Inferior parietal cortex (tissue), 1 donor: Measurements from ENCODE around the gene SLC25A21.
"Not testable (repeated sequence)": the region's sequence is repeated elsewhere in the genome, so short reads cannot be mapped to it uniquely, and the experiment has no call there.

Source experiments
- DNase-seq: peaks from one replicate; pipeline ENCODE4 v3.0.0-alpha.2; 2016; ENCODE audit errors: extremely low spot score

SLC25A21 gene

GRCh38 chr14:36986407-36986806, 186.0 kb downstream of the SLC25A21 start:
- no peak for DNase-seq

- no peak for DNase-seq
These were observed 190.4 kb downstream of the SLC25A21 start for GRCh38 chr14:36981832-36982529.

GRCh38 chr14:36980413-36980812, 192.0 kb downstream of the SLC25A21 start:
- not testable (repeated sequence) for DNase-seq

GRCh38 chr14:36979863-36980262, 192.5 kb downstream of the SLC25A21 start:
- no peak for DNase-seq

DNA sequence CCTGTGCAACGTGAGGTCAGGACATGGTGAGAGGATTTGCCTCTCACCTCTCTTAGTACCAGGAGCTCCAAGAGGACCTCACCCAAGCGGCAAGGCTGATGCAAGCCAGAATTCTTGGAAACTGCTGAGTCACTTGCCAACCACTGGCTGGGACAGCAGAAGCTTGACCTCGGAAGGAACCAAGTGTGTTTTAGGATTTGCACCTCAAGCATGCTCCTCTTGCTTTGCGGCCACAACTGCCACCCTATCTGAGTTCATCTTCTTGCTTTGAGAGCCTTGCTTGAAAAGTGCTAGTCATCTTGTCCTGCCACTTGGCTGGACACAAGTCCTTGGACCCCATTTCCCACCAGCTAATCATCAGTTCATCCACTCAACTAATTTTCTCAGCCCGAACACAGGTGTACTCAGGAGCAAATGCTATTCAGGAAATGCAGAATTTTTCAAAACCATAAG, 195.8 kb downstream of the SLC25A21 start:
- peak; percentile 5 for DNase-seq

DNA sequence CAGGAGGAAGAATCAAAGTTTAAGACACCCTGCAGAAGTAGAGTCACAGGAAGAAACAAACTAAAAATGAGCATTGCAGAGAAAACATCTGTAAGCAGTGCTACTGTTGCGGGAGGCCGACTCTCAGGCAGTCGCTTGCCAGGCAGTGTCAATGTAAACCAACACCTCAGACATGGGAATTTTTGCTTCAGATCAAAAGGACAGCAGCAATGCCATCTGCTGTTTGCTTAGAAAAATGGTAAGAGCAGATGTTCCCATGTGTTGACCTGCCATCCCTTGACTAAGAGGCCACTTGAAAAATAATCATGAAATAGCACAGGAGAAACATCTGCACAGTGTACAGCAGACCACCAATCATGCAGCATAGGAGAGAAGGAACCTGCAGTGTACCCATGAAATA, 196.6 kb downstream of the SLC25A21 start:
- DNase-seq: no peak

- no peak for DNase-seq
These were observed 197.4 kb downstream of the SLC25A21 start for GRCh38 chr14:36974985-36975384.

GRCh38 chr14:36973806-36974442, 198.5 kb downstream of the SLC25A21 start:
- DNase-seq: no peak

DNA sequence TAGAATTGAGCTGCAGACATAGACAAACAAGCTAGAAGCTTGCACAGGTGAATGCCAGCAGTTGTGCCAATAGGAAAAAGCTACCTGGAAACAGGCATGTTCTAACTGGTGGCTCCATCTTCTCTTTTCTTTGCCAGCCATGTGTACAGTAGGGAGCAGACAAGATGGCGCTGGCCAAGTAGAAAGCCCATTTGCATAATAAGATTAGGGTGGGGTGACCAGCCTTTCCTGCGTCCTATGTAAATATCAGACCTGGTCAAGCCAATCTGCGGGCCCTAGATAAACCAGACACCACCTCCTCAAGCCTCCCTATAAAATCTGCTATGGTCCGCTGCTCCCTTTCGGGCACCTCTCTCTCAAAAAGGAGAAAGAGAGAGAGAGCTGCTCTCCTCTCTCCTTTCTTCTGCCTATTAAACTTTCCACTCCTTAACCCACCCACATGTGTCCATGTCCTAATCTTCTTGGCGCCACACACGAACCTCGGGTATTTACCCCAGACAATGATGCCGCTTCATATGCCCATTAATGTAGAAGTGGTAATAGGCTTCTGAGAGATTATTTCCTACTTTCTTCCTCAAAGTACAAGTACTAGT, 201.0 kb downstream of the SLC25A21 start:
- no peak for DNase-seq

DNA sequence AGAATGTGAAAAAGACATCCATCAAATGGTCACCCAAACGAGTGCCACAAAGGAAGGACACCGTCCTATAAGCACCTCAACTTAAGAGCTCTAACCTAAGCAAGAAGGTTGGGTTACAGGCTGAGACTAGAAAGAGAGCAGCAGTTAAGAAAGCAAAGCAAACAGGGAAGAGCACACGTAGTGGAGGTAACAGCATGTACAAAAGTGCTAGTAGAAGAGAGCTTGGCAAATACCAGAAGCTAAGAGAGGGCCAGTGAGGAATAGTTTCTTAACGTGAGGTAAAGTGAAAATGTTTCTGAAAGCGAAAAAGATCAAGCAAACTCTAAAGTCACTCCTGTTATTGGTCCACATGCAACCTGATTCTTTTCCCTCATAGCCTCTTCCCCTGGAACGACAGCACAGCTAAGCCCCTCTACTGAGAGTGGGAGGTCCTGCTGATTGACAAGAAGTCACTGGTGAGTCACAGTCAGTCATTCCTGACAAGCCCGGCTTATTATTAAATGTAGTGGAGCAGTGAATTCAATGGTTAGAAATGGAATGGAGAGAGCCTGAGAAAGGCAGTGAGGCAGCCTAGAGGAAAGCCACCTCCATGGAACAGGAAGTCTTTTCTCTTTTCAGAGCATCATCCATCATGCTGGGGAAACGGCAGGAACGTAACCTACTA, 204.4 kb downstream of the SLC25A21 start:
- DNase-seq: no peak

DNA sequence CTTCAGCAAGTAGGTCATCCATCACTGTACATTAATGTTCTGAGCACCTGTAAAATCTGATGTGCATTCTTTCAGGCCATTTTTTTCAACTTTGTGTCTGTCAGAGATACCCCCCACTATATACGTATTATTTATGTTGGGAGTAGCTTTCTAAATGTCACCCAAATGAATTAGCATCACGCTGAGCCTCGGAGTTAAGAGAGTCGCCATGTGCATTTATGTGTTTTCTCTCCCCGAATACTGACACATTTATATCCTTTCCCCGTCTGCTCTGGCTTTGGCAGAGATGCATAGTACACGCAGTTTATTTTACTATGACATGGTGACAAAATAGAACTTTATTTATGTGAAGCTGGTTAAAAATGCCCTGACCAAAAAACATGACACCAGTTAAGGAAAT, 216.4 kb downstream of the SLC25A21 start:
- DNase-seq: no peak

DNA sequence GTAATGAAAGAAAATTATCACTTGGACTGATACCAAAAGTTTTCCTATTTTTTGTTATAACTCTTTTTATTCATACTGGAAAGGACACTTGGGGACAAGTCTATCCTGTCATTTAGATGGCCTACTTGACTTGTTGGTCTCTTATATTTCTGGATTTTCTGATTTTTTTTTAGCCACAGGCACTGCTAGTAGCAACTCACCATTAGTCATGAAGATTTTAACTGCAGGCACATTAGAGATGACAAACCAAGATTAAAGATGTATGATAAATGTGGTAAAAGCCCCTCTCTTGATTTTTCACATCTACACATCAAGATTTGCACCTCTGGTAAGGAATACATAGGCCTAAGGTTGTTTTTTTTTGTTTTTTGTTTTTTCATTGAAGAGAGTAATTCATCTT, 217.0 kb downstream of the SLC25A21 start:
- no peak for DNase-seq

GRCh38 chr14:36952689-36953088, 219.7 kb downstream of the SLC25A21 start:
- no peak for DNase-seq

GRCh38 chr14:36951380-36951911, 221.0 kb downstream of the SLC25A21 start:
- DNase-seq: no peak

- no peak for DNase-seq
These were observed 221.6 kb downstream of the SLC25A21 start for GRCh38 chr14:36950812-36951211.

- no peak for DNase-seq
These were observed 223.0 kb downstream of the SLC25A21 start for GRCh38 chr14:36949371-36949770.

DNA sequence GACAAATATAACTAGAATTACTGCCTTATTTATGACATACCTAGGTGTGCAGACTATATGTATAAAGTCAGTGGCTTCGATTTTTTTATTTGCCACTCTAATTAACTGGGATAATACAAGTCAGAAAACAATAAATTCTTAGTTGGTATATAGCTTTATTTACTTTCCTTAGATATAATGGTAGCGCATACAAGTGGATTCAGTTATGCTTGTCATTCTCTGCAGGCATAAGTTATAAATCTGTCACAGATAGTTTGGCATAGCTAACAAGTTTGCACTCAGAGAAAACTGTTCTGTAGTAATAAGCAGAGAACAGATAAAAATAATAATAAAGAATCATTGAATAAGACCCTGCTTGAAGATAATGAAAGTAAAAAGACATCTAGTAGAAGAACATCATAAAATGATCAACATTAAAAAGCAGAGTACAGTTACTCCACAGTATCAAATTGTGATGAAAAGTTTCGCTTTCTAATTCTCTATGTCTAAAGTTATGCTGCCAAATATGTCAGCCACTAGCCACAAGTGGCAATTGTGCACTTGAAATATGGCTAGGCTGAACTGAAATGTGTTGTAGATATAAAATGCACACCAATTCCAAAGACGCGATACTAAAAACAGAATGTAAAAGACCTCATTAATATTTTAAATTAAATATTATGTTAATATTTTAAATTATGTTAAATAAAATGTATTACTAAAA, 224.1 kb downstream of the SLC25A21 start:
- DNase-seq: no peak

- no peak for DNase-seq
These were observed 225.0 kb downstream of the SLC25A21 start for GRCh38 chr14:36947362-36947761.

DNA sequence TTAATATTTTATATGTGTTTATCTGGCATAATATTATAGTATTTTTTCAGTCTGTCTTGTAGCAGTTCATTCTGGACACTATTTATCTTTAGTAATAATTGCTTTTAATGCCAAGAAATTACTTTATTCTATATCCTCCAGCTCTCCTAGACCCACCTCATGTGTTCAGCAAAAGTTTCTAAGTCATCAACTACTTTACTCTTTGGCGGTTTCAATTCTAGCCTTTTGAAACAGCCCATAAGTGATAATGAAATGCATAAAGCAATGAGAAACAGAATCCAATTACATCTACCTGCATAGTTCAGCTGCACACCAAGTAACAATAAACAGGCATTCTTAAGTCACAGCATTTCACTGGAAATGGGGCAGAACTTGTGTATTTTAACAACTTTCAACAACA, 225.5 kb downstream of the SLC25A21 start:
- no peak for DNase-seq

DNA sequence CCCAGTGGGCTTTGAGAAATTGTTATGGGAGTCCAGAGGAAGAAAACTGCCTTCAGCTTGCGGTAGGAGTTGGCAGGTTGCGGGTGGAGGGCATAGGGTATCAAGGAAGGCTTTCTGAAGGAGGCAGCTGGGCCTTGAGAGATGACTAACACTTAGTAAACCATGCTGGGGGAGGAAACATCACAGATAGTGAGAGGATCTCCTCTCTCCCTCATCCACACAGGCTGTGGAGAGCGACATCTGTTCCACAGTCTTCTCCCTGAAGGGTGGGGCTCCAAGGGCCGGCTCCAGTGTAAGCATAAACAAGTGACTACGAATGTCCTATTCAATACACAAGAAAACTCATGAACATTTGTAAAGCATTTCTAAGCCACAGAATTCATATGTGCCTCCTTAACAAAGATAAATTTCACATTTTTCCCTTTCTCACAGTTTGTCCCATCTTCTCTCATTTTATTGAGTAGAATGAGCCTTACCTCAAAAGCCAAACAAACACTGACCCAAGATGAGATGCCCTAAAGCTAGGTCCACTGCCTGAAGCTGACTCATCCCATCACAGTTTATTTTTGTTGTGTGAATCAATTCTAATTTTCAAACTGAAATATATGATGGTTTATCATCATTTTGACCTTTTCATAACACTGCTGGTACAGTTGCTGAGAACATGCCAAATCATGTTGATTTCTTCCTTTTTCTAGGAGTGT, 227.9 kb downstream of the SLC25A21 start:
- DNase-seq: no peak
